HG02763 (cell line): Measurements from ENCODE around the gene SLC34A3.

Source experiments
- ATAC-seq: cut with Tn5 transposase; IDR thresholded peaks from one replicate; pipeline ENCODE4 v1.9.1; 2021; ENCODE audit warnings: mild to moderate bottlenecking, moderate library complexity; ENCODE audit not compliant: unreplicated experiment

The SLC34A3 gene

GRCh38 chr9:137275203-137275587 is 44.5 kb downstream of the SLC34A3 start:
- ATAC-seq = no peak

GRCh38 chr9:137275588-137276472 is 45.1 kb downstream of the SLC34A3 start:
- no peak for ATAC-seq

GRCh38 chr9:137276473-137277328 is 46.0 kb downstream of the SLC34A3 start:
- ATAC-seq = no peak

GRCh38 chr9:137277329-137278041 is 46.8 kb downstream of the SLC34A3 start, which contains the start of gene TOR4A:
TSS of gene TOR4A (plus strand) at chr9:137277726. CDS start at chr9:137278690, 964 bp downstream.
- peak; percentile 68 for ATAC-seq

- no peak for ATAC-seq
These were observed 47.5 kb downstream of the SLC34A3 start for GRCh38 chr9:137278061-137278701.

GRCh38 chr9:137278721-137279711 is 48.3 kb downstream of the SLC34A3 start:
- ATAC-seq = no peak

GRCh38 chr9:137279741-137280473 is 49.2 kb downstream of the SLC34A3 start:
- no peak for ATAC-seq

- ATAC-seq = no peak
These were observed 50.0 kb downstream of the SLC34A3 start for GRCh38 chr9:137280474-137281344.

GRCh38 chr9:137281345-137282116 is 50.8 kb downstream of the SLC34A3 start:
- no peak for ATAC-seq
